Activated naive CD4-positive, alpha-beta T cell treated with anti-CD3 and anti-CD28 coated beads for 36 hours (primary cell): ENCODE measurements around the gene TCF25. TPM values are rescaled to one million over a fixed set of nuclear protein-coding genes. Genes with fewer than 3 reads are reported as not detected.
"Not testable (repeated sequence)": the region's sequence is repeated elsewhere in the genome, so short reads cannot be mapped to it uniquely, and the experiment has no call there.

Experiments used
- CTCF ChIA-PET: fragments of 350-600 bp; sonication (Branson Sonifier 250); formaldehyde crosslinking; loops from one replicate; lab custom pipeline; 2021; ENCODE audit warnings: antibody characterized with exemption; lab: Charles Lee
- DNase-seq: peaks from one replicate; pipeline ENCODE4 v3.0.0-alpha.2; 2020
- H3K27ac Mint-ChIP-seq: one replicate; pipeline ENCODE4 v1.8.0; 2021; ENCODE audit warnings: mild to moderate bottlenecking, mixed read lengths
- H3K27me3 Mint-ChIP-seq: one replicate; pipeline ENCODE4 v1.8.0; 2021; ENCODE audit warnings: low read depth, mixed read lengths
- H3K36me3 Mint-ChIP-seq: one replicate; pipeline ENCODE4 v1.8.0; 2021; ENCODE audit warnings: low read depth, mixed read lengths
- H3K4me1 Mint-ChIP-seq: one replicate; pipeline ENCODE4 v1.8.0; 2021; ENCODE audit warnings: low read depth, mixed read lengths
- H3K4me3 Mint-ChIP-seq: one replicate; pipeline ENCODE4 v1.8.0; 2021; ENCODE audit warnings: mild to moderate bottlenecking, moderate library complexity, mixed read lengths
- H3K9me3 Mint-ChIP-seq: one replicate; pipeline ENCODE4 v1.8.0; 2021; ENCODE audit warnings: mixed read lengths
- intact Hi-C: fragments of 100-400 bp; cut with micrococcal nuclease; formaldehyde crosslinking; loops from one replicate; pipeline ENCODE4 v1.15.1; 2023
- total RNA-seq, 2 experiments: library from RNA; stranded (reverse); gene quantifications; one replicate each; pipeline ENCODE4 v1.2.3, GENCODE V29; 2021

Gene TCF25
- total RNA-seq, 2 experiments from 2014 or later, result 108 to 109 TPM

GRCh38 chr16:89834813-89835363, 38.5 kb upstream of the TCF25 start:
- peaks cover 14% of the 10 kb centered on the region for H3K27me3 Mint-ChIP-seq
- H3K36me3 Mint-ChIP-seq, H3K27ac Mint-ChIP-seq, CTCF ChIA-PET, H3K9me3 Mint-ChIP-seq, intact Hi-C loops, H3K4me3 Mint-ChIP-seq, DNase-seq: not testable (repeated sequence)
- H3K4me1 Mint-ChIP-seq, result peaks cover 12% of the 10 kb centered on the region

- CTCF ChIA-PET, DNase-seq, H3K4me3 Mint-ChIP-seq, H3K9me3 Mint-ChIP-seq, H3K36me3 Mint-ChIP-seq, intact Hi-C loops, H3K27me3 Mint-ChIP-seq, H3K27ac Mint-ChIP-seq: not testable (repeated sequence)
- peaks cover 12% of the 10 kb centered on the region for H3K4me1 Mint-ChIP-seq
Measured at GRCh38 chr16:89836484-89836883, 36.9 kb upstream of the TCF25 start.

GRCh38 chr16:89837014-89837546, 36.3 kb upstream of the TCF25 start:
- Mint-ChIP-seq H3K36me3 (no peaks in the 10 kb centered on the region), H3K9me3 (no peaks in the 10 kb centered on the region), H3K27me3 (peaks cover 4% of the 10 kb centered on the region), H3K4me3 (no peak overlapping the region), H3K27ac (no peak overlapping the region), H3K4me1 (peaks cover 12% of the 10 kb centered on the region)
- intact Hi-C loops, result no loop called here
- CTCF ChIA-PET, result interaction anchor here (1.0 to 1.7 kb wide), 2 partner anchors 24 to 73 kb away, joined by 7 to 11 read pairs; no protein-coding TSS in a partner anchor
- DNase-seq, result no peak

DNA sequence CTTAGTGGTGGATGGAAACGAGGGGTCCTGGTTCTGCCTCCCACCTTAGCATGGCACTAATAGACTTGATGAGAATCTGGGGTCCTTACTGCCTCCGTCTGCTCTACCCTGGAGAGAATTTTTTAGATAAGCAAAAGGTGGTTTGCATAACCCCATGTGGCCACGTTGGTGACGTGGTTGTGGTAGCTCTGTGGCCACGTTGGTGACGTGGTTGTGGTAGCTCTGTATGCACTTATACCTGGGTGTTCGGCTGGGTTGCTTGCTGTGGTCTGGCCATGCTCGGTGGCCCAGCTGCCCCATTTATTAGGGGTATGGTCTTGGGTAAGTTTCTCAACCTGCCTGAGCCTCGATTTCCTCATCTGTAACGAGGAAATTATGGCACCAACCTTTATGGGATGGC, 32.1 kb upstream of the TCF25 start:
- no peak for DNase-seq
- H3K4me1 Mint-ChIP-seq, result peaks cover 24% of the 10 kb centered on the region
- H3K27me3 Mint-ChIP-seq, result no peaks in the 10 kb centered on the region
- CTCF ChIA-PET, result interaction anchor here (0.5 to 1.0 kb wide), 2 partner anchors 92 to 135 kb away, joined by 3 read pairs; no protein-coding TSS in a partner anchor
- H3K27ac Mint-ChIP-seq, result no peak overlapping the region
- intact Hi-C loops, result no loop called here
- no peak overlapping the region for H3K4me3 Mint-ChIP-seq
- no peaks in the 10 kb centered on the region for H3K9me3 Mint-ChIP-seq
- H3K36me3 Mint-ChIP-seq, result no peaks in the 10 kb centered on the region

GRCh38 chr16:89842471-89843408, 30.7 kb upstream of the TCF25 start:
- Mint-ChIP-seq H3K9me3 (no peaks in the 10 kb centered on the region), H3K27me3 (no peaks in the 10 kb centered on the region), H3K27ac (no peak overlapping the region), H3K4me1 (peaks cover 19% of the 10 kb centered on the region), H3K36me3 (no peaks in the 10 kb centered on the region), H3K4me3 (no peak overlapping the region)
- no peak for DNase-seq
- CTCF ChIA-PET, result interaction anchor here (1.0 to 1.4 kb wide), 3 partner anchors 18 to 143 kb away, joined by 3 to 4 read pairs (median 3); no protein-coding TSS in a partner anchor
- intact Hi-C loops, result no loop called here

- H3K36me3 Mint-ChIP-seq, result no peaks in the 10 kb centered on the region
- H3K9me3 Mint-ChIP-seq, result no peaks in the 10 kb centered on the region
- CTCF ChIA-PET, result interaction anchor here (1.0 to 1.2 kb wide), 2 partner anchors 18 to 138 kb away, joined by 3 read pairs; no protein-coding TSS in a partner anchor
- no peaks in the 10 kb centered on the region for H3K27me3 Mint-ChIP-seq
- H3K4me1 Mint-ChIP-seq, result peaks cover 13% of the 10 kb centered on the region
- H3K27ac Mint-ChIP-seq, result no peak overlapping the region
- intact Hi-C loops, result no loop called here
- H3K4me3 Mint-ChIP-seq, result no peak overlapping the region
- DNase-seq, result no peak
Measured at GRCh38 chr16:89843409-89844350, 29.7 kb upstream of the TCF25 start.

DNA sequence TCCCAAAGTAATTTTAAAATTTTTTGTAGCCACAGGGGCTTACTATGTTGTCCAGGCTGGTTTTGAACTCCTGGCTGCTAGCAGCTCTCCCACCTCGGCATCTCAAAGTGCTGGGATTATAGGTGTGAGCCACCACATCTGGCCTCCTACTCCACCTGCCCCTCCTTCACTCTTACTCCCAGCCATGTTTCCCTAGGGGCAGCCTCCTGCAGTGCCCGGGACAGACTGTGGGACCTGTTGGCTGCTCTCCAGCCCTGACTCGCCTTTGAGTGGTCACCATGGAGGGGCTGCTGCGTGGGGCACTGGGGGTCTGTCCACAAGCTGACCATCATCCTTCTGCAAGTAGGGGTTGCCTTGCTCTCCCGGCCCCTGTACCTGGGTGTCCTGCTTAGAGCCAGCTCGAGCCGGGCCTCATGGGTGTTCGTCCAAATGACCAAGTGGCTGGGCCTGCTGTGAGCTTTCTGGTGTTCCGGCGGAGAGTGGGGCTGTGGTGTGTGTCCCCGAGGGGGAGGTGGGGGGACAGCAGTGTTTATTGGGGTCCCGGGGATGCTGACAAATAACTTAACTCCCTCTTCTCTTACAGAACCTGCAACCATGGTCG, 28.6 kb upstream of the TCF25 start:
- intact Hi-C loops, result no loop called here
- Mint-ChIP-seq H3K9me3 (no peaks in the 10 kb centered on the region), H3K27ac (no peak overlapping the region), H3K36me3 (no peaks in the 10 kb centered on the region), H3K4me3 (no peak overlapping the region), H3K27me3 (no peaks in the 10 kb centered on the region), H3K4me1 (peaks cover 12% of the 10 kb centered on the region)
- no peak for DNase-seq
- CTCF ChIA-PET, result interaction anchor here (1.0 kb wide), 1 partner anchor 65 kb away, joined by 3 read pairs; no protein-coding TSS in a partner anchor

GRCh38 chr16:89845417-89845816, 28.0 kb upstream of the TCF25 start:
- CTCF ChIA-PET, result interaction anchor here (1.0 kb wide), 1 partner anchor 65 kb away, joined by 3 read pairs; no protein-coding TSS in a partner anchor

DNA sequence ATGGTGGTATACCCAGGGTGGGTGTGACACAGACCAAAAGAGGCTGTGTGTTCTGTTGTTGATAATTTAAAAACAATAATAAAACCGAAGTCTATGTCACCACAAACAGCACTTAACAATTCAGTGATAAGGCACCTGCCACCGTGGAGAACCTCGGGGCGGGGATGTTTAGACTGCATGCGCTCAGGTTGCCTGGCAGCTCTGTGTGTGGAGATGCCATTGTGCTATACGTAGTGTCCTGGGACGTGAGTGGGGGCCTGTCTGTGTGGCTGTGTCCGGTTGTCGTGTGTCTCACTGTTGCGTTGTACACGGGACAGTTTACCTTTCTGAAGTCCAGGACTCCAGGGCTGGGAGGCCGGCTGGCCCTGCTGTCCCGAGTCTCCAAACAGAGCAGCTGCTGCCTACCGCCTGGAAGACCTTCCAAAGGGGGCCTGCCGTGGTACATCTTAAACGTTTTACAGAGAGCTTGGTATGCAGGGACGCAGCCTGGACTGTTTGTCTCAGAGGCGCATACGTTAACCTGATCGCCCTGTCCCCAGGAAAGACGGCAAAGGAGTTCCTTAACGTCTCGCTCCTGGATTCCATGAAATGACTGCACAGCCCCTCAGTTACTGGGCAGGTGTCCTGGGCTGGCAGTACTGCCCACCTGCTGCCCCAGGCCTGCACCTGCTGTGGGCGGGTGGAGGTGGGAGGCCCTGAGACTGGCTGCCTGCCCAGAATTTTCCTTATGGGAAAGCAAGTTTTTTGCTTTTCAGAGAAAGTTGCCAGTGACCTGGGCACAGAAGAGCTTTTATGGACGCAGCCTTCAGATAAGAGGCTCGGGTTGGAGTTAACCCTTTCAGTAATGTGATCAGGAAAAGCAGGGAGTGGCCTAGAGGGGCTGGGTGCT, 26.1 kb upstream of the TCF25 start:
- no peaks in the 10 kb centered on the region for H3K36me3 Mint-ChIP-seq
- no peak overlapping the region for H3K27ac Mint-ChIP-seq
- CTCF ChIA-PET, result no interaction called here
- intact Hi-C loops, result no loop called here
- peaks cover 12% of the 10 kb centered on the region for H3K4me1 Mint-ChIP-seq
- H3K27me3 Mint-ChIP-seq, result no peaks in the 10 kb centered on the region
- H3K4me3 Mint-ChIP-seq, result no peak overlapping the region
- no peak for DNase-seq
- H3K9me3 Mint-ChIP-seq, result no peaks in the 10 kb centered on the region

More at GRCh38 chr16:89845417-89845816, 28.0 kb upstream of the TCF25 start:
- Mint-ChIP-seq H3K4me3 (no peak overlapping the region), H3K27ac (no peak overlapping the region), H3K9me3 (no peaks in the 10 kb centered on the region), H3K27me3 (no peaks in the 10 kb centered on the region), H3K4me1 (peaks cover 12% of the 10 kb centered on the region), H3K36me3 (no peaks in the 10 kb centered on the region)
- DNase-seq, result peak; percentile 57
- intact Hi-C loops, result no loop called here

DNA sequence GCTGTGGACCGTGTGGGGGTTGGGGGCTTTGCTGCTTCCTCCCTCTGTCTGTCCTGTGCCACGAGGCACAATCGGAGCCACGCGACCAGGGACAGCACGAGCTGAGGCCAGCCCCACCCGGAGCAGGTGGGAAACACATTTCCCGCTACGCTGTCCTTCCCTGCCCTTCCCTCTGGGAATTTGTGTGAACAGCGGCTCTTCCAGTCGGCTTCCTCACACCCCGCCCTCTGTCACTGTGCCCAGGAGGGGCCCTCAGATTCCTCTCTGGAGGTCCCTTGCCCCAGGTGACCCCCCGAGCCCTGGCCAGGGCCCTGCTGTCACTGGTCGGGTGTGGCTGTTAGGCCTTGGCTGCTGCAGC, 25.5 kb upstream of the TCF25 start:
- DNase-seq, result no peak
- Mint-ChIP-seq H3K9me3 (no peaks in the 10 kb centered on the region), H3K4me1 (peaks cover 12% of the 10 kb centered on the region), H3K4me3 (no peak overlapping the region), H3K36me3 (no peaks in the 10 kb centered on the region), H3K27ac (no peak overlapping the region), H3K27me3 (no peaks in the 10 kb centered on the region)
- intact Hi-C loops, result no loop called here
- CTCF ChIA-PET, result no interaction called here

GRCh38 chr16:89848974-89849373, 24.4 kb upstream of the TCF25 start:
- Mint-ChIP-seq H3K27ac (no peak overlapping the region), H3K4me3 (no peak overlapping the region), H3K9me3 (no peaks in the 10 kb centered on the region), H3K4me1 (peaks cover 12% of the 10 kb centered on the region), H3K36me3 (no peaks in the 10 kb centered on the region), H3K27me3 (no peaks in the 10 kb centered on the region)
- CTCF ChIA-PET, result no interaction called here
- DNase-seq, result no peak
- intact Hi-C loops, result no loop called here
